Neural cell (in vitro differentiated cells): Measurements from ENCODE around the gene SH3BP4. TPM values are rescaled to one million over a fixed set of nuclear protein-coding genes. Genes with fewer than 3 reads are reported as not detected.

Source experiments
- H2AFZ ChIP-seq: fragments of 200-600, 300-800 bp; sonication (generic), shearing (Covaris generic); 2 replicates; pipeline ENCODE4 v1.6.0; 2014; ENCODE audit warnings: low read depth, mild to moderate bottlenecking, antibody characterized with exemption, low read length, moderate library complexity
- H3F3A ChIP-seq: fragments of 200-600 bp; shearing (Covaris generic); 2 replicates; pipeline ENCODE4 v1.6.1; 2016; ENCODE audit warnings: mild to moderate bottlenecking, moderate library complexity, mixed read lengths, antibody characterized with exemption, low read length; ENCODE audit not compliant: insufficient read depth, poor library complexity, severe bottlenecking
- H3K27ac ChIP-seq: fragments of 200-600, 300-800 bp; sonication (generic), shearing (Covaris generic); 2 replicates; pipeline ENCODE4 v1.5.1; 2014; ENCODE audit warnings: mild to moderate bottlenecking, low read length, moderate library complexity
- H3K27me3 ChIP-seq: fragments of 300-800, 200-600 bp; sonication (generic), shearing (Covaris generic); 2 replicates; pipeline ENCODE4 v1.6.0; 2014; ENCODE audit warnings: mild to moderate bottlenecking, low read depth, low read length, moderate library complexity; ENCODE audit not compliant: insufficient read depth
- H3K36me3 ChIP-seq: fragments of 300-800, 200-600 bp; sonication (generic), shearing (Covaris generic); 2 replicates; pipeline ENCODE4 v1.5.1; 2014; ENCODE audit warnings: mild to moderate bottlenecking, antibody characterized with exemption, low read length, moderate library complexity; ENCODE audit not compliant: insufficient read depth
- H3K4me2 ChIP-seq: fragments of 300-800, 200-600 bp; sonication (generic), shearing (Covaris generic); 2 replicates; pipeline ENCODE4 v1.6.0; 2014; ENCODE audit warnings: mild to moderate bottlenecking, low read length
- H3K4me3 ChIP-seq: fragments of 300-800, 200-600 bp; sonication (generic), shearing (Covaris generic); 2 replicates; pipeline ENCODE4 v1.5.1; 2014; ENCODE audit warnings: mild to moderate bottlenecking, low read length, moderate library complexity
- H3K79me2 ChIP-seq: fragments of 200-600 bp; shearing (Covaris generic); replicated peaks from 2 replicates; pipeline ENCODE4 v1.6.0; 2014; ENCODE audit warnings: mild to moderate bottlenecking, low read length, moderate library complexity; ENCODE audit not compliant: insufficient read depth
- H3K9ac ChIP-seq: fragments of 300-800, 200-600 bp; sonication (generic), shearing (Covaris generic); 2 replicates; pipeline ENCODE4 v1.6.1; 2016; ENCODE audit warnings: mild to moderate bottlenecking, low read length, mixed read lengths
- H3K9me2 ChIP-seq: fragments of 200-600 bp; shearing (Covaris generic); 2 replicates; pipeline ENCODE4 v1.6.1; 2016; ENCODE audit warnings: mild to moderate bottlenecking, low read length, mixed read lengths; ENCODE audit not compliant: insufficient read depth
- H3K9me3 ChIP-seq: fragments of 200-600, 300-800 bp; sonication (generic), shearing (Covaris generic); 2 replicates; pipeline ENCODE4 v1.6.1; 2016; ENCODE audit warnings: mild to moderate bottlenecking, mixed run types, low read length, moderate library complexity, mixed read lengths
- H4K20me1 ChIP-seq: fragments of 200-600 bp; shearing (Covaris generic); 2 replicates; pipeline ENCODE4 v1.6.1; 2016; ENCODE audit warnings: mild to moderate bottlenecking, mixed run types; ENCODE audit not compliant: insufficient read depth
- EP300 ChIP-seq: fragments of 450-650 bp; conservative IDR thresholded peaks from 2 replicates; pipeline ENCODE4 v1.6.1; 2014; ENCODE audit warnings: antibody characterized with exemption, mild to moderate bottlenecking, moderate library complexity; ENCODE audit not compliant: poor library complexity, severe bottlenecking
- EZH2 ChIP-seq: fragments of 200-600, 300-800 bp; shearing (Covaris generic), sonication (generic); IDR thresholded peaks from 2 replicates; pipeline ENCODE4 v1.6.1; 2014; ENCODE audit warnings: antibody characterized with exemption, low read length, borderline replicate concordance, mild to moderate bottlenecking; ENCODE audit not compliant: insufficient read depth, poor library complexity, severe bottlenecking
- MXI1 ChIP-seq: fragments of 450-650 bp; conservative IDR thresholded peaks from 2 replicates; pipeline ENCODE4 v1.6.1; 2014; ENCODE audit warnings: antibody characterized with exemption, mild to moderate bottlenecking; ENCODE audit not compliant: poor library complexity, severe bottlenecking
- POLR2AphosphoS5 ChIP-seq: IDR thresholded peaks from 2 replicates; pipeline ENCODE4 v1.6.1; 2012
- RAD21 ChIP-seq: fragments of 450-650 bp; conservative IDR thresholded peaks from 2 replicates; pipeline ENCODE4 v1.6.1; 2014; ENCODE audit warnings: antibody characterized with exemption, mild to moderate bottlenecking, moderate library complexity
- SMC3 ChIP-seq: fragments of 450-650 bp; conservative IDR thresholded peaks from 2 replicates; pipeline ENCODE4 v1.6.1; 2014; ENCODE audit warnings: antibody characterized with exemption, mild to moderate bottlenecking, moderate library complexity; ENCODE audit not compliant: poor library complexity
- TAF1 ChIP-seq: IDR thresholded peaks from 2 replicates; pipeline ENCODE4 v1.6.1; 2012; ENCODE audit warnings: low read depth
- polyA plus RNA-seq: library from polyadenylated mRNA; depleted of rRNA; stranded (reverse); fragments of >200 nt; gene quantifications from 2 replicates; pipeline ENCODE4 v1.2.3, GENCODE V29; 2014
- TF ChIP-seq, protein P1 (sequence below): IDR thresholded peaks from 2 replicates; pipeline ENCODE4 v1.6.1; 2012; ENCODE audit warnings: borderline replicate concordance
- TF ChIP-seq, protein P2 (sequence below): fragments of 450-650 bp; IDR thresholded peaks from 2 replicates; pipeline ENCODE4 v1.5.1; 2014; ENCODE audit warnings: antibody characterized with exemption, mild to moderate bottlenecking, moderate library complexity; ENCODE audit not compliant: poor library complexity, severe bottlenecking

The SH3BP4 gene
- polyA plus RNA-seq, 1 donor from 2014 or later: 3.3 TPM

DNA sequence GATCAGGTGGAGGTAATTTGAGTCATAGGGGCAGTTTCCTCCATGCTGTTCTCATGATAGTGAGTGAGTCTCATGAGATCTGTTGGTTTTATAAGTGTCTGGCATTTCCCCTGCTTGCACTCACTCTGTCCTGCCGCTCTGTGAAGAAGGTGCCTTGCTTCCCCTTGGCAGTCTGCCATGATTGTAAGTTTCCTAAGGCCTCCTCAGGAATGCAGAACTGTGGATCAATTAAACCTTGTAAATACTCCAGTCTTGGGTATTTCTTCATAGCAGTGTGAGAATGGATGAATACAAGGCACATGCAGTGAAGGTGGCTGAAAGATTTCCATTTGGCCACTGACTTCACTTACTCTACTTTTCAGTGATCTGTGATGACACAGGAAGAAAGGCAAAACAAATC lies 133.7 kb downstream of the SH3BP4 start:
- Histone ChIP-seq H3K9me2 (no peaks in the 10 kb centered on the region), H3K27me3 (no peaks in the 10 kb centered on the region), H4K20me1 (no peaks in the 10 kb centered on the region), H3K9me3 (no peaks in the 10 kb centered on the region), H3F3A (no peaks in the 10 kb centered on the region), H2AFZ (no peak overlapping the region), H3K9ac (no peak overlapping the region), H3K36me3 (no peaks in the 10 kb centered on the region), H3K79me2 (no peaks in the 10 kb centered on the region), H3K4me3 (no peak overlapping the region), H3K27ac (no peak overlapping the region), H3K4me2 (no peak overlapping the region)
- TF ChIP-seq POLR2AphosphoS5 (no peak), SMC3 (no peak), EZH2 (no peak), MXI1 (no peak), RAD21 (no peak), TAF1 (no peak), EP300 (no peak)
- TF ChIP-seq, protein P1, sequence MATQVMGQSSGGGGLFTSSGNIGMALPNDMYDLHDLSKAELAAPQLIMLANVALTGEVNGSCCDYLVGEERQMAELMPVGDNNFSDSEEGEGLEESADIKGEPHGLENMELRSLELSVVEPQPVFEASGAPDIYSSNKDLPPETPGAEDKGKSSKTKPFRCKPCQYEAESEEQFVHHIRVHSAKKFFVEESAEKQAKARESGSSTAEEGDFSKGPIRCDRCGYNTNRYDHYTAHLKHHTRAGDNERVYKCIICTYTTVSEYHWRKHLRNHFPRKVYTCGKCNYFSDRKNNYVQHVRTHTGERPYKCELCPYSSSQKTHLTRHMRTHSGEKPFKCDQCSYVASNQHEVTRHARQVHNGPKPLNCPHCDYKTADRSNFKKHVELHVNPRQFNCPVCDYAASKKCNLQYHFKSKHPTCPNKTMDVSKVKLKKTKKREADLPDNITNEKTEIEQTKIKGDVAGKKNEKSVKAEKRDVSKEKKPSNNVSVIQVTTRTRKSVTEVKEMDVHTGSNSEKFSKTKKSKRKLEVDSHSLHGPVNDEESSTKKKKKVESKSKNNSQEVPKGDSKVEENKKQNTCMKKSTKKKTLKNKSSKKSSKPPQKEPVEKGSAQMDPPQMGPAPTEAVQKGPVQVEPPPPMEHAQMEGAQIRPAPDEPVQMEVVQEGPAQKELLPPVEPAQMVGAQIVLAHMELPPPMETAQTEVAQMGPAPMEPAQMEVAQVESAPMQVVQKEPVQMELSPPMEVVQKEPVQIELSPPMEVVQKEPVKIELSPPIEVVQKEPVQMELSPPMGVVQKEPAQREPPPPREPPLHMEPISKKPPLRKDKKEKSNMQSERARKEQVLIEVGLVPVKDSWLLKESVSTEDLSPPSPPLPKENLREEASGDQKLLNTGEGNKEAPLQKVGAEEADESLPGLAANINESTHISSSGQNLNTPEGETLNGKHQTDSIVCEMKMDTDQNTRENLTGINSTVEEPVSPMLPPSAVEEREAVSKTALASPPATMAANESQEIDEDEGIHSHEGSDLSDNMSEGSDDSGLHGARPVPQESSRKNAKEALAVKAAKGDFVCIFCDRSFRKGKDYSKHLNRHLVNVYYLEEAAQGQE: no peak
- TF ChIP-seq, protein P2, sequence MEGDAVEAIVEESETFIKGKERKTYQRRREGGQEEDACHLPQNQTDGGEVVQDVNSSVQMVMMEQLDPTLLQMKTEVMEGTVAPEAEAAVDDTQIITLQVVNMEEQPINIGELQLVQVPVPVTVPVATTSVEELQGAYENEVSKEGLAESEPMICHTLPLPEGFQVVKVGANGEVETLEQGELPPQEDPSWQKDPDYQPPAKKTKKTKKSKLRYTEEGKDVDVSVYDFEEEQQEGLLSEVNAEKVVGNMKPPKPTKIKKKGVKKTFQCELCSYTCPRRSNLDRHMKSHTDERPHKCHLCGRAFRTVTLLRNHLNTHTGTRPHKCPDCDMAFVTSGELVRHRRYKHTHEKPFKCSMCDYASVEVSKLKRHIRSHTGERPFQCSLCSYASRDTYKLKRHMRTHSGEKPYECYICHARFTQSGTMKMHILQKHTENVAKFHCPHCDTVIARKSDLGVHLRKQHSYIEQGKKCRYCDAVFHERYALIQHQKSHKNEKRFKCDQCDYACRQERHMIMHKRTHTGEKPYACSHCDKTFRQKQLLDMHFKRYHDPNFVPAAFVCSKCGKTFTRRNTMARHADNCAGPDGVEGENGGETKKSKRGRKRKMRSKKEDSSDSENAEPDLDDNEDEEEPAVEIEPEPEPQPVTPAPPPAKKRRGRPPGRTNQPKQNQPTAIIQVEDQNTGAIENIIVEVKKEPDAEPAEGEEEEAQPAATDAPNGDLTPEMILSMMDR: no peak

DNA sequence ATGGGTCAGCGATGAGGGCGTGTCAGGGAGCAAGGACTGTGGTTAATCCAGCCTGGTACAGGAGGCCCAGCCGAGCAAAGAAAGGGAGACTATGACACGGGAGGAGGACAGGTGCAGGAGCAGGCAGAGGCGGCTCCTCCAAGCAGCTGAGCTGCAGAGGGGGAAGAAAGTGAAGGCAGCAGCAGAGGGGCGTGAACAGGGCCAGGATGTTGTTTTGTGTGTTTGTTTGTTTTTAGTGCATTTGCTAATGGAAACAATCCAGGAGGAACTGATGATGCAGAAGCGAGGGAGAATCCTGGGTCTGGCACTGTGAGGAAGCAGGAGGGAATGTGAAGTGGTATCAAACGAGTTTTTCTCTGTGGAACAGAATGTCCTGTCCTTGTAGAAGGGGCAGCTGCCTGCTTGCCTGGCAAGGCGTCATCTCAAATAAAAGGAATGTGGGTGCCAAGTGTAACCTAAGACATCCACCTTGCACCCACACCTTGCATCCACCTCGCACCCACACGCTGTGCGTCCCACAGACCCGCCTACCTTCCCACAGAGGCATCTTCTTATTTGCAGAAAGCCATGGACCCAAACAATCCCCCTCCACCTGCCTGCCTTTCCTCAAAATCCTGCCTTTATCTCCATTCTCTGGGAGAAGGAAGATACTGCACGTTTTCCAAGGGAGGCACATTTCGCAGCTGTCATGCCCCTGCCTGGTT lies 134.8 kb downstream of the SH3BP4 start:
- H2AFZ ChIP-seq: no peak overlapping the region
- no peak overlapping the region for H3K4me2 ChIP-seq

More for the DNA sequence above, 134.8 kb downstream of the SH3BP4 start:
- Histone ChIP-seq H3F3A (no peaks in the 10 kb centered on the region), H3K27ac (no peak overlapping the region), H3K27me3 (no peaks in the 10 kb centered on the region), H3K9me2 (no peaks in the 10 kb centered on the region), H3K9ac (no peak overlapping the region), H3K9me3 (no peaks in the 10 kb centered on the region), H3K4me3 (no peak overlapping the region), H3K36me3 (no peaks in the 10 kb centered on the region), H4K20me1 (no peaks in the 10 kb centered on the region), H3K79me2 (no peaks in the 10 kb centered on the region)
- TF ChIP-seq MXI1 (no peak), TAF1 (no peak), EP300 (no peak), RAD21 (no peak), POLR2AphosphoS5 (no peak), EZH2 (no peak), SMC3 (no peak)
- TF ChIP-seq, protein P1: no peak
- TF ChIP-seq, protein P2: no peak
